Glutamatergic neuron (in vitro differentiated cells): Measurements from ENCODE around the gene ATP2A3. TPM values are rescaled to one million over a fixed set of nuclear protein-coding genes. Genes with fewer than 3 reads are reported as not detected.

Experiments
- DNase-seq: peaks from one replicate; pipeline ENCODE4 v3.0.0; 2022
- H3K27ac Mint-ChIP-seq: one replicate; pipeline ENCODE4 v1.8.0; 2020; ENCODE audit warnings: mild to moderate bottlenecking, mixed read lengths, inconsistent platforms; ENCODE audit not compliant: unreplicated experiment
- H3K27me3 Mint-ChIP-seq: one replicate; pipeline ENCODE4 v1.8.0; 2020; ENCODE audit warnings: mild to moderate bottlenecking, moderate library complexity, mixed read lengths, inconsistent platforms; ENCODE audit not compliant: unreplicated experiment
- H3K36me3 Mint-ChIP-seq: one replicate; pipeline ENCODE4 v1.8.0; 2020; ENCODE audit warnings: mild to moderate bottlenecking, mixed read lengths, inconsistent platforms; ENCODE audit not compliant: unreplicated experiment
- H3K4me1 Mint-ChIP-seq: one replicate; pipeline ENCODE4 v1.8.0; 2020; ENCODE audit warnings: mild to moderate bottlenecking, low read depth, mixed read lengths, inconsistent platforms; ENCODE audit not compliant: unreplicated experiment
- H3K4me3 Mint-ChIP-seq: one replicate; pipeline ENCODE4 v1.8.0; 2020; ENCODE audit warnings: mild to moderate bottlenecking, mixed read lengths, inconsistent platforms; ENCODE audit not compliant: unreplicated experiment
- H3K9me3 Mint-ChIP-seq: one replicate; pipeline ENCODE4 v1.8.0; 2020; ENCODE audit warnings: mild to moderate bottlenecking, moderate library complexity, mixed read lengths, inconsistent platforms; ENCODE audit not compliant: unreplicated experiment
- total RNA-seq: library from RNA; stranded (reverse); fragmentation: NEBNext Ultra II Directional; extraction: Animal tissue kit (Norgen Biotek cat#: 25700); gene quantifications from one replicate; pipeline ENCODE4 v1.2.1, GENCODE V29; 2021; ENCODE audit not compliant: unreplicated experiment
- TF ChIP-seq, protein P1 (sequence below): fragments of 200-600 bp; sonication (generic); IDR thresholded peaks from one replicate; pipeline ENCODE4 v1.5.0; 2021; ENCODE audit not compliant: partially characterized antibody, unreplicated experiment

ATP2A3 gene
- total RNA-seq, 1 donor from 2014 or later: 97.8 TPM

DNA sequence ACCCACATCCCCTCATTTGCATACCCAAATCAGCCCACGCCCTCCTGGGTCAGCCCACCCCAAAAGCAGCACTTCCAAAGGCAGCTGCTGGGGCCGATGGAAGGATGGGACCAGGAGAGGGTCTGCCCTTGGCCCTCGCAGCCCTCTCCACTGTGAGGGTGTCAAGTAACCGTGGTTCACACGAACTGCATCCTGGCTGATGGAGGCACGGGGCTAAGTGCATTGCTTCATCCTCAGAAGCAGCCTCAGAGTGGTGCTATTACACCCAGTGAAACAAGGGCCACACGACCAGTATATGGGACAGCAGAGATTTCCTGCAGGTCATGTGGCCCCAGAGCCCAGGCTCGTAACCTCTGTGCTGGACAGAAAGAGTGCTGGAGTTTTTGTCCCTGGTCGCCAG, 13.2 kb upstream of the ATP2A3 start:
- TF ChIP-seq, protein P1, sequence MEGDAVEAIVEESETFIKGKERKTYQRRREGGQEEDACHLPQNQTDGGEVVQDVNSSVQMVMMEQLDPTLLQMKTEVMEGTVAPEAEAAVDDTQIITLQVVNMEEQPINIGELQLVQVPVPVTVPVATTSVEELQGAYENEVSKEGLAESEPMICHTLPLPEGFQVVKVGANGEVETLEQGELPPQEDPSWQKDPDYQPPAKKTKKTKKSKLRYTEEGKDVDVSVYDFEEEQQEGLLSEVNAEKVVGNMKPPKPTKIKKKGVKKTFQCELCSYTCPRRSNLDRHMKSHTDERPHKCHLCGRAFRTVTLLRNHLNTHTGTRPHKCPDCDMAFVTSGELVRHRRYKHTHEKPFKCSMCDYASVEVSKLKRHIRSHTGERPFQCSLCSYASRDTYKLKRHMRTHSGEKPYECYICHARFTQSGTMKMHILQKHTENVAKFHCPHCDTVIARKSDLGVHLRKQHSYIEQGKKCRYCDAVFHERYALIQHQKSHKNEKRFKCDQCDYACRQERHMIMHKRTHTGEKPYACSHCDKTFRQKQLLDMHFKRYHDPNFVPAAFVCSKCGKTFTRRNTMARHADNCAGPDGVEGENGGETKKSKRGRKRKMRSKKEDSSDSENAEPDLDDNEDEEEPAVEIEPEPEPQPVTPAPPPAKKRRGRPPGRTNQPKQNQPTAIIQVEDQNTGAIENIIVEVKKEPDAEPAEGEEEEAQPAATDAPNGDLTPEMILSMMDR: no peak
- Mint-ChIP-seq H3K27me3 (peaks cover 9% of the 10 kb centered on the region), H3K27ac (no peak overlapping the region), H3K9me3 (peaks cover 10% of the 10 kb centered on the region), H3K4me1 (peaks cover 2% of the 10 kb centered on the region), H3K4me3 (no peak overlapping the region), H3K36me3 (peaks cover 17% of the 10 kb centered on the region)
- DNase-seq: no peak

DNA sequence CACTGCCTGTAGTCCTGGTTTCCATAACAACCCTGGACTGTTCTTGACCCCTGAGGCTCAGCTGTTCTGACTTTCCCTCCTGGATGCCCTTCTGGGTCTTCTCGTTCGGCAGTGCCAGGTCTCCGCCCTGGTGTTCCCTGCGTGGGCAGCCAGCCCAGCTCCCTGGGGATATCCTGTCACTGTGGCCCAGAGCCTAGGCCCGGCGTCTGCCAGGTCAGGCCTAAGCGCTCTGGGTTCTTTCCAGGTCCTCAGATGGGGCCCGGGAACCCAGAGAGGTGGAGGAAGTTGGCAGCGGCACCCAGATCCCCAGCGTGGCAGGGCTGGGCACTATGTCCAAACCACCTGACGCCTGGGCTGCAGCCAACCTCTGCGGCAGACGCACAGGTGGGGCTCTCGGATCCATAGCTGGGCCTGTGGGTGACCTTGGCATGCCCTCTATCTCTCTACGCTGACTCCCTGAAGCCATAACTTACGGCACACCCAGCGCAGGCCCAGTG, 12.5 kb upstream of the ATP2A3 start:
- Mint-ChIP-seq H3K27ac (no peak overlapping the region), H3K36me3 (peaks cover 17% of the 10 kb centered on the region), H3K4me1 (peaks cover 2% of the 10 kb centered on the region), H3K9me3 (peaks cover 12% of the 10 kb centered on the region), H3K4me3 (no peak overlapping the region), H3K27me3 (peaks cover 8% of the 10 kb centered on the region)
- DNase-seq: no peak
- TF ChIP-seq, protein P1: no peak

DNA sequence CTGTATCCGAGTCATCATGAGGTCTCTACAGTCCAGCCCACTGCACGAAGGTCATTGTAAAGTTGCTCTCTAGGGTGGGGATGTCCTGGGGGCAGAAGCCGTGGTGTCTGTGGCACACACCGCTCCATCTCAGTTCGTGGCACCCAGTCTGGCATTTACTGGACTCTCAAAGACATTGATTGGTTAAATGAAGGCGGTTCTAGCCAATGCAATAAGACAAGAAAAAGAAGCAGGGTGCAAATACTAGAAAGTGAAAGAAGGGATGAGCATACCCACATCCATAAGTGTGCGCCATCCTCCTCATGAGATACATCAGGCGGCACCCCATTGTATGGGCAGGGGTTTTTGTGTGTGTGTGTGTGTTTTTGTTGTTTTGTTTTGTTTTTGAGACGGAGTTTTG, 10.7 kb upstream of the ATP2A3 start:
- Mint-ChIP-seq H3K4me3 (no peak overlapping the region), H3K36me3 (peaks cover 17% of the 10 kb centered on the region), H3K4me1 (peaks cover 2% of the 10 kb centered on the region), H3K27ac (peak overlapping the region; percentile 52), H3K9me3 (peaks cover 14% of the 10 kb centered on the region), H3K27me3 (peaks cover 6% of the 10 kb centered on the region)
- TF ChIP-seq, protein P1: no peak
- DNase-seq: no peak

DNA sequence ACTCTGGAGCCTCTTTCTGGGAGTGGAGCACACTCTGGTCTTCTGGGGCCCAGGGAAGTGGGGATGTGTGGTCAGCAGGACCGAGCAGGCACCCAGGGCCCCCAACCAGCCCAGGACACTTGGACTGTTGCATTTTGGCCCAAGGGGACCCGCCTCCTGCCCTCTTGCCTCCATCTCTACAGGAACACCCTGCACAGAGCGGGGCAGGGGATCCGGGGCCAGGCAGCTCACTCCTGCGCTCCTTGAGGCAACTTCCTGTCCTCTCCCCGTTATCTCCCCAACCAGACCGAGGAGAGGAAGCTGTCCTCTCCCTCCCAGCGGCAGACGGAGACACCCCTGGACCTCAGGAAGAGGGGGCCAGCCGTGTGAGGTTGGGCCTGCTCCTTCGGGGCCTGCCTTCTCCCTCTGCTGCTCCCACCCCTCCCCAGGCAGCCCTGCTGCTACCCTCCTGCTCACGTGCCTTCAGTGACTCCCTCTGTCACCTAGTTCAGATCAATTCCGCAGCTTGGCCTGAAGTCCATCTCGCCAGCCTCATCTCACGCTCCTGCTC, 10.0 kb upstream of the ATP2A3 start:
- no peak overlapping the region for H3K27ac Mint-ChIP-seq
- TF ChIP-seq, protein P1: no peak
- no peak for DNase-seq
- H3K27me3 Mint-ChIP-seq: peaks cover 6% of the 10 kb centered on the region
- H3K4me1 Mint-ChIP-seq: peaks cover 2% of the 10 kb centered on the region
- H3K9me3 Mint-ChIP-seq: peaks cover 14% of the 10 kb centered on the region
- peaks cover 17% of the 10 kb centered on the region for H3K36me3 Mint-ChIP-seq
- H3K4me3 Mint-ChIP-seq: no peak overlapping the region

DNA sequence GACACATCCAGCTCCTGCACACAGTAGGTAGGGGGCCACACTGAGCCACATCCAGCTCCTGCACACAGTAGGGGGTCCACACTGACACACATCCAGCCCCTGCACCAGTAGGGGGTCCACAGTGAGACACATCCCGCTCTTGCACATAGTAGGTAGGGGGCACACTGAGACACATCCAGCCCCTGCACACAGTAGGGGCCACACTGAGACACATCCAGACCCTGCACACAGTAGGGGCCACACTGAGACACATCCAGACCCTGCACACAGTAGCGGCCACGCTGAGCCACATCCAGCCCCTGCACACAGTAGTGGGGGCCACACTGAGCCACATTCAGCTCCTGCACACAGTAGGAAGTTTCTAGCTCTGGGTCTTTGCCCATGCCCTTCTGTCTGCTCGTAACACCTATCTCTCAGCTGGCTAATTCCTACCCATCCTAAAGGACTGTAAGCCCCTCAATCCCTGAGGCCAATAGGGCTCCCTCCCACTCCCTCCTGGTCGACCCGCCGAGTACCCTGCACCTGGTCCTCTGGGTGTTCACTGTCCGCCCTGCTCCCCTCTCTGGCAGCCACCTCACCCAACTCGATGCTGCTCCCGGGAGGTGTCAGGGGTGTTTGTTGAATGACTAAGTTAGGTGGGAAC, 9.4 kb upstream of the ATP2A3 start:
- Mint-ChIP-seq H3K36me3 (peaks cover 11% of the 10 kb centered on the region), H3K4me1 (peaks cover 4% of the 10 kb centered on the region), H3K4me3 (no peak overlapping the region), H3K27ac (no peak overlapping the region), H3K9me3 (peaks cover 14% of the 10 kb centered on the region), H3K27me3 (peaks cover 6% of the 10 kb centered on the region)
- DNase-seq: no peak
- TF ChIP-seq, protein P1: no peak
